Endothelial cell of umbilical vein (primary cell): ENCODE data around the gene RAD23B. TPM values are rescaled to one million over a fixed set of nuclear protein-coding genes. Genes with fewer than 3 reads are reported as not detected.

Experiments
- BruUV-seq: library from RNA; stranded (reverse); fragments of 400-500 nt; replicated peaks from 2 replicates; lab custom pipeline; 2021; lab: Mats Ljungman, UMichigan
- CTCF ChIA-PET: fragments of 300-600, 350-600 bp; sonication (Branson Sonifier 250); formaldehyde crosslinking; loops from one replicate; lab custom pipeline; 2021; ENCODE audit warnings: antibody characterized with exemption, inconsistent platforms; lab: Charles Lee
- POLR2A ChIA-PET: fragments of 300-600, 350-600 bp; sonication (Branson Sonifier 250); formaldehyde crosslinking; loops from one replicate; lab custom pipeline; 2021; ENCODE audit warnings: antibody characterized with exemption, inconsistent platforms; lab: Charles Lee
- DNase-seq: peaks from one replicate; pipeline ENCODE4 v3.0.0-alpha.2; 2011; ENCODE audit warnings: low read depth, low spot score
- FAIRE-seq: peaks from 2 replicates; lab custom pipeline; 2011; peaks lifted over from hg19 to GRCh38; lab: Jason Lieb, UNC
- H2AFZ ChIP-seq: 2 replicates; pipeline ENCODE4 v1.6.0; 2012; ENCODE audit warnings: low read depth, low read length, control low read depth, inconsistent platforms
- H3K27ac ChIP-seq: 2 replicates; pipeline ENCODE4 v1.5.1; 2011; ENCODE audit warnings: low read depth, mild to moderate bottlenecking, control low read depth, low read length, moderate library complexity; ENCODE audit not compliant: insufficient read depth
- H3K27me3 ChIP-seq, 2 experiments: 2 replicates each; pipeline versions ENCODE4 v1.6.0 to v1.6.1; 2011; ENCODE audit warnings: low read length in 2 of 2, mixed read lengths in 1 of 2; ENCODE audit not compliant: control insufficient read depth in 2 of 2, insufficient read depth in 2 of 2
- H3K36me3 ChIP-seq, 2 experiments: 2 replicates in 1 of 2; 3 replicates in 1 of 2; pipeline ENCODE4 v1.5.1; 2011; ENCODE audit warnings: low read length in 2 of 2, mild to moderate bottlenecking in 1 of 2, moderate library complexity in 1 of 2; ENCODE audit not compliant: control insufficient read depth in 2 of 2, insufficient read depth in 2 of 2; ENCODE audit errors: extremely low read depth in 1 of 2
- H3K4me1 ChIP-seq: 3 replicates; pipeline ENCODE4 v1.5.1; 2011; ENCODE audit warnings: mild to moderate bottlenecking, low read length; ENCODE audit not compliant: control insufficient read depth, insufficient read depth; ENCODE audit errors: extremely low read depth
- H3K4me2 ChIP-seq: 2 replicates; pipeline ENCODE4 v1.6.1; 2011; ENCODE audit warnings: low read length, control low read depth, mixed read lengths; ENCODE audit not compliant: insufficient read depth
- H3K4me3 ChIP-seq, 3 experiments: fragments of 200-600 bp in 1 of 3; sonication (generic), shearing (Covaris generic) in 1 of 3; replicated peaks in 1 of 3; 2 replicates each; pipeline ENCODE4 v1.5.1; 2011 to 2016; ENCODE audit warnings: control low read depth in 3 of 3, low read length in 3 of 3, mild to moderate bottlenecking in 2 of 3, inconsistent platforms in 1 of 3, low read depth in 1 of 3, moderate library complexity in 1 of 3; ENCODE audit not compliant: insufficient read depth in 1 of 3
- H3K79me2 ChIP-seq: 2 replicates; pipeline ENCODE4 v1.6.0; 2012; ENCODE audit warnings: low read length, inconsistent platforms; ENCODE audit not compliant: control insufficient read depth, insufficient read depth
- H3K9ac ChIP-seq: replicated peaks from 2 replicates; pipeline ENCODE3; 2011; ENCODE audit warnings: low read length, control low read depth; ENCODE audit not compliant: insufficient read depth; ENCODE audit errors: extremely low read depth
- H3K9me1 ChIP-seq: replicated peaks from 3 replicates; pipeline ENCODE4 v1.6.0; 2011; ENCODE audit warnings: mild to moderate bottlenecking, low read length; ENCODE audit not compliant: control insufficient read depth, insufficient read depth; ENCODE audit errors: extremely low read depth
- H3K9me3 ChIP-seq: replicated peaks from 2 replicates; pipeline ENCODE4 v1.5.1; 2012; ENCODE audit warnings: low read length, inconsistent platforms; ENCODE audit not compliant: control insufficient read depth, insufficient read depth
- H4K20me1 ChIP-seq: replicated peaks from 2 replicates; pipeline ENCODE3; 2011; ENCODE audit warnings: mild to moderate bottlenecking, low read length; ENCODE audit not compliant: control insufficient read depth, insufficient read depth; ENCODE audit errors: extremely low read depth
- CTCF ChIP-seq, 2 donors: IDR thresholded peaks; 1 replicate in 1 of 2; 2 replicates in 1 of 2; pipeline ENCODE4 v1.5.1; 2011; ENCODE audit warnings: low read length in 2 of 2, mild to moderate bottlenecking in 2 of 2, moderate library complexity in 2 of 2, control low read depth in 1 of 2, inconsistent platforms in 1 of 2, low read depth in 1 of 2; ENCODE audit not compliant: insufficient read depth in 1 of 2; ENCODE audit errors: extremely low read depth in 1 of 2
- EZH2 ChIP-seq: IDR thresholded peaks from 2 replicates; pipeline ENCODE4 v1.6.1; 2012; ENCODE audit warnings: borderline replicate concordance, low read depth, mild to moderate bottlenecking, moderate library complexity, low read length, inconsistent platforms; ENCODE audit not compliant: severe bottlenecking
- FOS ChIP-seq: IDR thresholded peaks from 2 replicates; pipeline ENCODE4 v1.6.1; 2011; ENCODE audit warnings: mild to moderate bottlenecking, low read length, moderate library complexity, borderline replicate concordance; ENCODE audit not compliant: insufficient read depth
- GATA2 ChIP-seq: IDR thresholded peaks from 2 replicates; pipeline ENCODE4 v1.7.0; 2011; ENCODE audit warnings: low read depth, mild to moderate bottlenecking, moderate library complexity, mixed read lengths, low read length; ENCODE audit not compliant: insufficient read length, insufficient read depth
- JUN ChIP-seq: IDR thresholded peaks from 2 replicates; pipeline ENCODE4 v1.6.1; 2011; ENCODE audit warnings: borderline replicate concordance, low read depth; ENCODE audit not compliant: insufficient read length, insufficient read depth
- MAX ChIP-seq: IDR thresholded peaks from 2 replicates; pipeline ENCODE4 v1.6.1; 2011; ENCODE audit not compliant: insufficient read depth, insufficient read length
- MYC ChIP-seq: IDR thresholded peaks from one replicate; pipeline ENCODE4 v1.6.1; 2011; ENCODE audit warnings: mild to moderate bottlenecking, low read depth, low read length
- POLR2A ChIP-seq: IDR thresholded peaks from 2 replicates; pipeline ENCODE4 v1.6.1; 2012; ENCODE audit warnings: low read depth, mild to moderate bottlenecking, control low read depth, low read length
- POLR2AphosphoS5 ChIP-seq: IDR thresholded peaks from 2 replicates; pipeline ENCODE4 v1.6.1; 2012; ENCODE audit warnings: low read depth, mild to moderate bottlenecking, control low read depth, low read length, moderate library complexity; ENCODE audit not compliant: insufficient read depth
- dilution Hi-C: fragments of 300-500 bp; cut with MboI; formaldehyde crosslinking; loops from one replicate; pipeline ENCODE4 v1.15.0; 2019; ENCODE audit warnings: low sequenced_read_pairs; ENCODE audit not compliant: extremely low pct_ligation_motif_present
- intact Hi-C: fragments of 100-400 bp; cut with micrococcal nuclease; formaldehyde crosslinking; loops from one replicate; pipeline ENCODE4 v1.10.0; 2022
- polyA plus RNA-seq, 4 experiments: library from polyadenylated mRNA; depleted of rRNA in 3 of 4; stranded (reverse) in 3 of 4; unstranded in 1 of 4; fragments of >200 nt; gene quantifications; 2 replicates each; pipeline versions ENCODE4 v1.2.1 to v1.2.3, GENCODE V29; 2011 to 2012; ENCODE audit warnings: missing spikeins in 1 of 4
- total RNA-seq: library from RNA; stranded (reverse); gene quantifications from 2 replicates; pipeline ENCODE4 v1.2.3, GENCODE V29; 2021

Gene RAD23B
- total and polyA plus RNA-seq, 2 donors (not counting 3 experiments of a cell fraction or from before 2014, with no cell fraction given), result 63.8 to 100 TPM

GRCh38 chr9:107240260-107240659, 42.8 kb upstream of the RAD23B start:
- Histone ChIP-seq H3K27ac (no peak overlapping the region), H3K27me3 (no peaks in the 10 kb centered on the region), H3K9me3 (no peaks in the 10 kb centered on the region), H4K20me1 (no peaks in the 10 kb centered on the region), H3K79me2 (no peaks in the 10 kb centered on the region), H3K36me3 (no peaks in the 10 kb centered on the region), H3K9me1 (no peaks in the 10 kb centered on the region), H3K4me1 (no peaks in the 10 kb centered on the region), H2AFZ (no peak overlapping the region), H3K4me2 (no peak overlapping the region), H3K4me3 (no peak overlapping the region), H3K9ac (no peak overlapping the region)
- BruUV-seq, result no TSS peak
- POLR2A ChIA-PET, result no interaction called here
- FAIRE-seq, result no peak
- CTCF ChIA-PET, result interaction anchor here (0.9 to 1.2 kb wide), 3 partner anchors 24 to 101 kb away, joined by 3 to 21 read pairs (median 3); no protein-coding TSS in a partner anchor
- no peak for TF ChIP-seq MAX
- no peak for TF ChIP-seq GATA2
- no peak for TF ChIP-seq FOS
- no peak for TF ChIP-seq POLR2AphosphoS5
- TF ChIP-seq EZH2, result no peak
- TF ChIP-seq POLR2A, result no peak
- no peak for DNase-seq
- dilution Hi-C loops (no loop called here), intact Hi-C loops (no loop called here)

GRCh38 chr9:107242073-107243030, 40.7 kb upstream of the RAD23B start:
- no peak for TF ChIP-seq FOS
- TF ChIP-seq JUN, result no peak
- TF ChIP-seq POLR2AphosphoS5, result no peak
- no peak for TF ChIP-seq CTCF (IDR thresholded peaks at IDR 0.05; ENCODE audit: extremely low read depth in 1 of 2, insufficient read depth in 1 of 2, low read depth in 1 of 2, low read length in 2 of 2)
- TF ChIP-seq MYC, result no peak
- no peak for TF ChIP-seq MAX
- TF ChIP-seq GATA2, result no peak
- no peak for TF ChIP-seq EZH2
- no peak for TF ChIP-seq POLR2A
- H3K9me3 ChIP-seq, result no peaks in the 10 kb centered on the region
- H2AFZ ChIP-seq, result no peak overlapping the region
- no peaks in the 10 kb centered on the region for H3K4me1 ChIP-seq
- FAIRE-seq, result no peak
- H3K4me3 ChIP-seq, result no peak overlapping the region
- H3K9me1 ChIP-seq, result no peaks in the 10 kb centered on the region
- H3K4me2 ChIP-seq, result no peak overlapping the region
- no peak overlapping the region for H3K9ac ChIP-seq
- BruUV-seq, result no TSS peak
- no peak for DNase-seq
- no peak overlapping the region for H3K27ac ChIP-seq
- H4K20me1 ChIP-seq, result no peaks in the 10 kb centered on the region
- no peaks in the 10 kb centered on the region for H3K27me3 ChIP-seq
- intact Hi-C loops (no loop called here), dilution Hi-C loops (no loop called here)
- POLR2A ChIA-PET, result no interaction called here
- CTCF ChIA-PET, result no interaction called here
- no peaks in the 10 kb centered on the region for H3K36me3 ChIP-seq
- no peaks in the 10 kb centered on the region for H3K79me2 ChIP-seq
